Liver (tissue), 9 donors: ENCODE results near the gene OPN1SW. TPM values are rescaled to one million over a fixed set of nuclear protein-coding genes. Genes with fewer than 3 reads are reported as not detected.

Source experiments
- DNase-seq: peaks from one replicate; pipeline ENCODE4 v3.0.0-alpha.2; 2017; ENCODE audit warnings: low spot score
- H3K27ac ChIP-seq, 2 donors: one replicate each; pipeline ENCODE4 v1.7.0; 2013; ENCODE audit warnings: inconsistent platforms in 2 of 2, low read length in 2 of 2, control low read depth in 1 of 2, low read depth in 1 of 2, mild to moderate bottlenecking in 1 of 2
- H3K27me3 ChIP-seq, 4 donors: one replicate each; pipeline versions ENCODE4 v1.6.1 to v1.7.0; 2013; ENCODE audit warnings: low read length in 3 of 4, inconsistent platforms in 1 of 4, mild to moderate bottlenecking in 1 of 4, moderate library complexity in 1 of 4; ENCODE audit not compliant: control insufficient read depth in 4 of 4, insufficient read depth in 4 of 4
- H3K36me3 ChIP-seq, 4 donors: one replicate each; pipeline versions ENCODE4 v1.6.1 to v1.7.0; 2013; ENCODE audit warnings: low read length in 3 of 4, mild to moderate bottlenecking in 3 of 4, low read depth in 1 of 4, moderate library complexity in 1 of 4; ENCODE audit not compliant: control insufficient read depth in 4 of 4, insufficient read depth in 3 of 4
- H3K4me1 ChIP-seq, 4 donors: one replicate each; pipeline versions ENCODE4 v1.6.1 to v1.7.0; 2013; ENCODE audit warnings: low read length in 3 of 4, mild to moderate bottlenecking in 3 of 4, moderate library complexity in 1 of 4; ENCODE audit not compliant: control insufficient read depth in 4 of 4, insufficient read depth in 4 of 4
- H3K4me3 ChIP-seq, 3 donors: one replicate each; pipeline versions ENCODE4 v1.6.1 to v1.7.0; 2013; ENCODE audit warnings: low read length in 3 of 3, control low read depth in 1 of 3, low read depth in 1 of 3, mild to moderate bottlenecking in 1 of 3
- H3K9ac ChIP-seq, 2 donors: one replicate each; pipeline ENCODE4 v1.7.0; 2013; ENCODE audit warnings: low read length in 2 of 2, mild to moderate bottlenecking in 2 of 2, moderate library complexity in 2 of 2, control low read depth in 1 of 2, low read depth in 1 of 2
- H3K9me3 ChIP-seq, 4 donors: one replicate each; pipeline versions ENCODE4 v1.6.1 to v1.7.0; 2013; ENCODE audit warnings: low read length in 3 of 4; ENCODE audit not compliant: control insufficient read depth in 4 of 4
- EGR1 ChIP-seq, 2 donors: IDR thresholded peaks; 2 replicates each; pipeline ENCODE4 v1.6.1; 2016 to 2018; ENCODE audit warnings: antibody characterized with exemption in 2 of 2, low read depth in 2 of 2
- FOXA1 ChIP-seq: IDR thresholded peaks from 2 replicates; pipeline ENCODE4 v1.6.1; 2016; ENCODE audit warnings: antibody characterized with exemption
- FOXA2 ChIP-seq: IDR thresholded peaks from 2 replicates; pipeline ENCODE4 v1.6.1; 2016; ENCODE audit warnings: antibody characterized with exemption
- GABPA ChIP-seq, 2 donors: IDR thresholded peaks in 1 of 2; conservative IDR thresholded peaks in 1 of 2; 2 replicates each; pipeline ENCODE4 v1.6.1; 2016; ENCODE audit warnings: antibody characterized with exemption in 2 of 2, mild to moderate bottlenecking in 1 of 2, moderate library complexity in 1 of 2
- HNF4A ChIP-seq, 2 donors: conservative IDR thresholded peaks; 2 replicates each; pipeline ENCODE4 v1.6.1; 2016; ENCODE audit warnings: antibody characterized with exemption in 2 of 2, mild to moderate bottlenecking in 2 of 2
- HNF4G ChIP-seq: IDR thresholded peaks from 2 replicates; pipeline ENCODE4 v1.6.1; 2016; ENCODE audit warnings: antibody characterized with exemption
- JUND ChIP-seq, 2 donors: IDR thresholded peaks; 2 replicates each; pipeline ENCODE4 v1.6.1; 2016; ENCODE audit warnings: antibody characterized with exemption in 2 of 2
- MAX ChIP-seq: IDR thresholded peaks from 2 replicates; pipeline ENCODE4 v1.6.1; 2016; ENCODE audit warnings: antibody characterized with exemption
- NR2F2 ChIP-seq: IDR thresholded peaks from 2 replicates; pipeline ENCODE4 v1.6.1; 2016; ENCODE audit warnings: antibody characterized with exemption
- RAD21 ChIP-seq, 2 donors: IDR thresholded peaks; 2 replicates each; pipeline ENCODE4 v1.6.1; 2016; ENCODE audit warnings: antibody characterized with exemption in 2 of 2, mild to moderate bottlenecking in 2 of 2
- RXRA ChIP-seq, 2 donors: IDR thresholded peaks; 2 replicates each; pipeline ENCODE4 v1.6.1; 2017 to 2018; ENCODE audit warnings: antibody characterized with exemption in 2 of 2, mild to moderate bottlenecking in 1 of 2
- SP1 ChIP-seq: IDR thresholded peaks from 2 replicates; pipeline ENCODE4 v1.6.1; 2018; ENCODE audit warnings: antibody characterized with exemption, mild to moderate bottlenecking
- TAF1 ChIP-seq: conservative IDR thresholded peaks from 2 replicates; pipeline ENCODE4 v1.6.1; 2016; ENCODE audit warnings: antibody characterized with exemption, mild to moderate bottlenecking
- YY1 ChIP-seq: IDR thresholded peaks from 2 replicates; pipeline ENCODE4 v1.6.1; 2016; ENCODE audit warnings: antibody characterized with exemption, mild to moderate bottlenecking
- WGBS: extraction: QIAGEN DNeasy Blood & Tissue Kit; methylation state at CpG from one replicate; pipeline ENCODE4 v1.1.7; 2013; 5-methylcytosine and 5-hydroxymethylcytosine counted together
- polyA plus RNA-seq, 2 donors: library from polyadenylated mRNA; stranded (reverse) in 1 of 2; unstranded in 1 of 2; fragments of 200-250 nt in 1 of 2; fragments of >200 nt in 1 of 2; fragmentation: Nextera tagmentation in 1 of 2; extraction: Ambion mirVana in 1 of 2; gene quantifications; one replicate each; pipeline versions ENCODE4 v1.2.1 to v1.2.3, GENCODE V29; 2013 to 2015
- total RNA-seq, 2 donors: library from RNA; depleted of rRNA; stranded (reverse); fragments of >200 nt; gene quantifications; one replicate each; pipeline ENCODE4 v1.2.3, GENCODE V29; 2014
- TF ChIP-seq, protein P1 (sequence below): IDR thresholded peaks from 2 replicates; pipeline ENCODE4 v1.6.1; 2016; ENCODE audit warnings: antibody characterized with exemption
- TF ChIP-seq, protein P2 (sequence below): IDR thresholded peaks from 2 replicates; pipeline ENCODE4 v1.6.1; 2016; ENCODE audit warnings: antibody characterized with exemption, mild to moderate bottlenecking
- TF ChIP-seq, protein P3 (sequence below): IDR thresholded peaks from 2 replicates; pipeline ENCODE4 v1.6.1; 2016; ENCODE audit warnings: antibody characterized with exemption
- TF ChIP-seq, protein P4 (sequence below): fragments of 150-350 bp; IDR thresholded peaks from 2 replicates; pipeline ENCODE4 v1.5.1; 2017; ENCODE audit warnings: improper control_type of control experiment, low read depth, low read length; ENCODE audit not compliant: missing input control
- donor health status: healthy.
- donor health status: healthy.
- donor health status: healthy.
- donor health status: healthy.
- donor health status: healthy.

Gene OPN1SW
- total and polyA plus RNA-seq, 4 donors = 0.29 TPM; not detected in 3

- H3K9ac ChIP-seq = no peak overlapping the region
- no peaks in the 10 kb centered on the region for H3K9me3 ChIP-seq
- H3K27me3 ChIP-seq = no peaks in the 10 kb centered on the region
- H3K4me3 ChIP-seq = no peak overlapping the region
- H3K36me3 ChIP-seq = peaks cover 7 to 49% (median 42%) of the 10 kb centered on the region in 4 donors
- no peaks in the 10 kb centered on the region for H3K4me1 ChIP-seq
- no peak overlapping the region for H3K27ac ChIP-seq
- TF ChIP-seq MAX (no peak), EGR1 (IDR thresholded peaks at IDR 0.05; ENCODE audit: low read depth in 2 of 2) (no peak), RAD21 (IDR thresholded peaks at IDR 0.05) (no peak), TAF1 (no peak), HNF4A (conservative IDR thresholded peaks at IDR 0.05) (no peak), RXRA (IDR thresholded peaks at IDR 0.05) (no peak), FOXA2 (no peak), YY1 (no peak), JUND (IDR thresholded peaks at IDR 0.05) (no peak), FOXA1 (no peak), SP1 (no peak), HNF4G (no peak)
- TF ChIP-seq, protein P1, sequence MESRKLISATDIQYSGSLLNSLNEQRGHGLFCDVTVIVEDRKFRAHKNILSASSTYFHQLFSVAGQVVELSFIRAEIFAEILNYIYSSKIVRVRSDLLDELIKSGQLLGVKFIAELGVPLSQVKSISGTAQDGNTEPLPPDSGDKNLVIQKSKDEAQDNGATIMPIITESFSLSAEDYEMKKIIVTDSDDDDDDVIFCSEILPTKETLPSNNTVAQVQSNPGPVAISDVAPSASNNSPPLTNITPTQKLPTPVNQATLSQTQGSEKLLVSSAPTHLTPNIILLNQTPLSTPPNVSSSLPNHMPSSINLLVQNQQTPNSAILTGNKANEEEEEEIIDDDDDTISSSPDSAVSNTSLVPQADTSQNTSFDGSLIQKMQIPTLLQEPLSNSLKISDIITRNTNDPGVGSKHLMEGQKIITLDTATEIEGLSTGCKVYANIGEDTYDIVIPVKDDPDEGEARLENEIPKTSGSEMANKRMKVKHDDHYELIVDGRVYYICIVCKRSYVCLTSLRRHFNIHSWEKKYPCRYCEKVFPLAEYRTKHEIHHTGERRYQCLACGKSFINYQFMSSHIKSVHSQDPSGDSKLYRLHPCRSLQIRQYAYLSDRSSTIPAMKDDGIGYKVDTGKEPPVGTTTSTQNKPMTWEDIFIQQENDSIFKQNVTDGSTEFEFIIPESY = no peak
- TF ChIP-seq, protein P2, sequence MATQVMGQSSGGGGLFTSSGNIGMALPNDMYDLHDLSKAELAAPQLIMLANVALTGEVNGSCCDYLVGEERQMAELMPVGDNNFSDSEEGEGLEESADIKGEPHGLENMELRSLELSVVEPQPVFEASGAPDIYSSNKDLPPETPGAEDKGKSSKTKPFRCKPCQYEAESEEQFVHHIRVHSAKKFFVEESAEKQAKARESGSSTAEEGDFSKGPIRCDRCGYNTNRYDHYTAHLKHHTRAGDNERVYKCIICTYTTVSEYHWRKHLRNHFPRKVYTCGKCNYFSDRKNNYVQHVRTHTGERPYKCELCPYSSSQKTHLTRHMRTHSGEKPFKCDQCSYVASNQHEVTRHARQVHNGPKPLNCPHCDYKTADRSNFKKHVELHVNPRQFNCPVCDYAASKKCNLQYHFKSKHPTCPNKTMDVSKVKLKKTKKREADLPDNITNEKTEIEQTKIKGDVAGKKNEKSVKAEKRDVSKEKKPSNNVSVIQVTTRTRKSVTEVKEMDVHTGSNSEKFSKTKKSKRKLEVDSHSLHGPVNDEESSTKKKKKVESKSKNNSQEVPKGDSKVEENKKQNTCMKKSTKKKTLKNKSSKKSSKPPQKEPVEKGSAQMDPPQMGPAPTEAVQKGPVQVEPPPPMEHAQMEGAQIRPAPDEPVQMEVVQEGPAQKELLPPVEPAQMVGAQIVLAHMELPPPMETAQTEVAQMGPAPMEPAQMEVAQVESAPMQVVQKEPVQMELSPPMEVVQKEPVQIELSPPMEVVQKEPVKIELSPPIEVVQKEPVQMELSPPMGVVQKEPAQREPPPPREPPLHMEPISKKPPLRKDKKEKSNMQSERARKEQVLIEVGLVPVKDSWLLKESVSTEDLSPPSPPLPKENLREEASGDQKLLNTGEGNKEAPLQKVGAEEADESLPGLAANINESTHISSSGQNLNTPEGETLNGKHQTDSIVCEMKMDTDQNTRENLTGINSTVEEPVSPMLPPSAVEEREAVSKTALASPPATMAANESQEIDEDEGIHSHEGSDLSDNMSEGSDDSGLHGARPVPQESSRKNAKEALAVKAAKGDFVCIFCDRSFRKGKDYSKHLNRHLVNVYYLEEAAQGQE = no peak
- TF ChIP-seq, protein P3, sequence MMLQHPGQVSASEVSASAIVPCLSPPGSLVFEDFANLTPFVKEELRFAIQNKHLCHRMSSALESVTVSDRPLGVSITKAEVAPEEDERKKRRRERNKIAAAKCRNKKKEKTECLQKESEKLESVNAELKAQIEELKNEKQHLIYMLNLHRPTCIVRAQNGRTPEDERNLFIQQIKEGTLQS = no peak
- TF ChIP-seq, protein P4, sequence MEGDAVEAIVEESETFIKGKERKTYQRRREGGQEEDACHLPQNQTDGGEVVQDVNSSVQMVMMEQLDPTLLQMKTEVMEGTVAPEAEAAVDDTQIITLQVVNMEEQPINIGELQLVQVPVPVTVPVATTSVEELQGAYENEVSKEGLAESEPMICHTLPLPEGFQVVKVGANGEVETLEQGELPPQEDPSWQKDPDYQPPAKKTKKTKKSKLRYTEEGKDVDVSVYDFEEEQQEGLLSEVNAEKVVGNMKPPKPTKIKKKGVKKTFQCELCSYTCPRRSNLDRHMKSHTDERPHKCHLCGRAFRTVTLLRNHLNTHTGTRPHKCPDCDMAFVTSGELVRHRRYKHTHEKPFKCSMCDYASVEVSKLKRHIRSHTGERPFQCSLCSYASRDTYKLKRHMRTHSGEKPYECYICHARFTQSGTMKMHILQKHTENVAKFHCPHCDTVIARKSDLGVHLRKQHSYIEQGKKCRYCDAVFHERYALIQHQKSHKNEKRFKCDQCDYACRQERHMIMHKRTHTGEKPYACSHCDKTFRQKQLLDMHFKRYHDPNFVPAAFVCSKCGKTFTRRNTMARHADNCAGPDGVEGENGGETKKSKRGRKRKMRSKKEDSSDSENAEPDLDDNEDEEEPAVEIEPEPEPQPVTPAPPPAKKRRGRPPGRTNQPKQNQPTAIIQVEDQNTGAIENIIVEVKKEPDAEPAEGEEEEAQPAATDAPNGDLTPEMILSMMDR = no peak
- DNase-seq = no peak
Observed at GRCh38 chr7:128759242-128759641, 16.4 kb downstream of the OPN1SW start.

GRCh38 chr7:128758553-128758952 lies 17.0 kb downstream of the OPN1SW start:
- no peak for DNase-seq
- Histone ChIP-seq H3K9ac (no peak overlapping the region), H3K4me3 (no peak overlapping the region), H3K9me3 (no peaks in the 10 kb centered on the region), H3K4me1 (no peaks in the 10 kb centered on the region), H3K27me3 (no peaks in the 10 kb centered on the region), H3K27ac (no peak overlapping the region), H3K36me3 (peaks cover 7 to 50% (median 44%) of the 10 kb centered on the region in 4 donors)
- WGBS = 98% methylated on average over 1 of the region's 1 CpG
- no peak for TF ChIP-seq JUND (IDR thresholded peaks at IDR 0.05)
- TF ChIP-seq, protein P4 = no peak
- no peak for TF ChIP-seq NR2F2
- TF ChIP-seq GABPA (IDR thresholded peaks at IDR 0.05 in 1 of 2, conservative IDR thresholded peaks at IDR 0.05 in 1 of 2) = no peak
- TF ChIP-seq, protein P3 = no peak
- no peak for TF ChIP-seq SP1
- TF ChIP-seq, protein P2 = no peak
- TF ChIP-seq FOXA1 = no peak
- TF ChIP-seq EGR1 (IDR thresholded peaks at IDR 0.05; ENCODE audit: low read depth in 2 of 2) = no peak
- no peak for TF ChIP-seq FOXA2
- TF ChIP-seq HNF4A (conservative IDR thresholded peaks at IDR 0.05) = no peak
- TF ChIP-seq YY1 = no peak
- TF ChIP-seq RAD21 (IDR thresholded peaks at IDR 0.05) = no peak
